NCI-H2196 (cell line): ENCODE results near the gene KCNH6.

Experiments used
- DNase-seq: peaks from one replicate; lab custom pipeline; 2025; ENCODE audit not compliant: unreplicated experiment; lab: John Stamatoyannopoulos, UW

Gene KCNH6

DNA sequence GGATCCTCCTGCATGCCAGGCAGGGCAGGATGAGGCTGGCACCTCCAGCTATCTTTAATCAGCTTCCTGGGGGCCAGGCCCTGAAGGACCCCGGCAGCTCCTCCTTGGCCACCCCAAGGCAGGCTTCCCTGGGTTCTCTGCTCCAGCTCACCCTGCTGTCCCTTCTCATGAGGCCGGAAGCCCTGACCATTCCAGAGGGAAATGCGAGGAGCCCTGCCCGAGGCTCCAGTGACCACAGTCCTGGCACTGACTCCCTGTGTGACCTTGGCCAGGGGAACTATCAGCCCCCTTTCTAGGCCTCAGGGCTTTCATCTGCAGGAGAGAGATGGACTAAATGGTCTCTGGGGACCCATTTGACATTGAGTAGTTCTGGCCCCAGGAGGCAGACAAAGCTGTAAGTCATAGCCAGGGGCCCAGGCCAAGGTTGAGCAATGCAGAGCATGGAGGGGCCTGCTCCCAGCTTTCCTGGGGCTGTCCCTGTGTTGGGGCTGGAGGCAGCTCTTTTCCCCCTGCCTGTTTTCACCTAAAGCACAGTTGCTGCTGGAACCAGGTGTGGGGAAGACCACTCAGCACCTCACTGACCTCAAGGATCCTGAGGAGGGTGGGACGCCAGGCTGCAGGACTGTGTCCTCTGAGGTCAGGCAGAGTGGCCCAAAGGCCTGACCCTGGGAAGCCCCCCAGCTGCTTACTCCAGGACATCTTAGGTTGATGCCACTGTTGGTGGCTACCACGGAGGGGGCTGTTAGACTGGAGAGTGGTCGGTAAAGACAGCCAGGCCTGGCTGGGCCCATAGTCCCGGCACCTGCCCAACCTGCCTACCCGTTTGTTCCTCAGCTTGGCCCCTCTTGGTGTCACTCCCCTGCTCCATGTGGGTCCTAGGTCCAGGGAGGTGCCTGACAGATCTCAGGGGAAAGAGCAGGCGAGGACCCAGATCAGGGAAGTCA lies 8.1 kb downstream of the KCNH6 start:
- no peak for DNase-seq

DNA sequence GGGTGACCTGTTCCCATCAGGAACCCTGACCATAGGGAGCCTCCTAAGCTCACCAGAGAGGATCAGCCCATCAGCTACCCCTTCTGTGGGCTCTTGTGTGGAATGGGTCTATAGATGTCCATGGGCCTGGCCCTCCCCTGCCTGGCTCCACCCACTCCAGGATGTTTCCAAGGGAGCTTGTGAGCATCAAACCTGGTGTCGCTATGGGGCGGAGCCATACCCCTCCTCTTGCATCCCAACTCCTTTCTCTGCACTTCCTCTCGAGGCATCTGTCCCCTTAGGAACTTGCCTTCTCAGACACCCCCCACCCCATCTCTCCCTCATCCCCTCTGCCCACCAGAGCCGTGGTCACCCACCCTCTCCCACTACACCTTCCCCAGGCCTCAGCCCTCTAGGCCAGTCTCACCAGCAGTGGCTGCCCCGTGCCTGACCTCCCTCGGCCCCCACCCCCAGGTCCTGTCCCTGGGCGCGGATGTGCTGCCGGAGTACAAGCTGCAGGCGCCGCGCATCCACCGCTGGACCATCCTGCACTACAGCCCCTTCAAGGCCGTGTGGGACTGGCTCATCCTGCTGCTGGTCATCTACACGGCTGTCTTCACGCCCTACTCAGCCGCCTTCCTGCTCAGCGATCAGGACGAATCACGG lies 10.4 kb downstream of the KCNH6 start:
- peak; percentile 26 for DNase-seq

- no peak for DNase-seq
Measured at GRCh38 chr17:63534078-63534570, 11.0 kb downstream of the KCNH6 start.

DNA sequence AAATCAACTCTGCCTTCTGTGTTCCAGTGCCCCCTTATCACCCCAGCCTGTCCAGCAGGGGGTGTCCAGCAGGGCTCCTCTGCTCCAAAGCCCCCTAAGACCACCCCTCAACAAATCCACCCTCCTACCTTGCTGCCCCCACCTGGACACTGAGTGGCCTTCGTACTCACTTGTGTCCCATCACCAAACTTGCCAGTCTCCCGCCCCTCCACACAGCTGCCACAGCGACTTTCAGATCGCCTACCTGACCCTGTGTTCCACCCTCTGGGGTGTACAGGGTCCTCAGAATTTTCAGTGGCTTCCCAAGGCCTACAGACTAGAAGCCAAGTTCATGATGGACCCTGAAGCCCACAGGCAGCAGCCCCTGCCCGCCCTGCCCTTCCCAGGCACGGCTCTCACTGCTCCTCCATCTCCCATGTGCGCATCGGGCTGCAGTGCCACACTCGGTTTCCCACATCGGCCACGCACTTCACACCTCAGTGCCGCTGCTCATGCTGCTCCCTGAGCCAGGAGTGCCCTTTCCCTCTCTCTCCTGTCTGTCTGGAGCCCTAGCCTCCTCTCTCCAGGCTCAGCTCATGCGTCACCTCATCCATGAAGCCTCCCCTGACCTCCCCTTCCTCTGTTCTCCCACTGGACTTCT lies 11.8 kb downstream of the KCNH6 start:
- no peak for DNase-seq

- no peak for DNase-seq
Measured at GRCh38 chr17:63535640-63536039, 12.5 kb downstream of the KCNH6 start.

GRCh38 chr17:63537001-63537400 lies 13.8 kb downstream of the KCNH6 start:
- DNase-seq = no peak

- DNase-seq = no peak
Measured at GRCh38 chr17:63537991-63538692, 15.0 kb downstream of the KCNH6 start.

- no peak for DNase-seq
Measured at GRCh38 chr17:63538693-63539595, 15.8 kb downstream of the KCNH6 start.

- no peak for DNase-seq
Measured at GRCh38 chr17:63540590-63540989, 17.4 kb downstream of the KCNH6 start.

GRCh38 chr17:63542218-63542545 lies 19.0 kb downstream of the KCNH6 start:
- no peak for DNase-seq

GRCh38 chr17:63542942-63543821 lies 20.0 kb downstream of the KCNH6 start:
- peak; percentile 55 for DNase-seq

GRCh38 chr17:63543822-63544420 lies 20.8 kb downstream of the KCNH6 start:
- no peak for DNase-seq

- no peak for DNase-seq
Measured at GRCh38 chr17:63544467-63545301, 21.5 kb downstream of the KCNH6 start.

GRCh38 chr17:63546308-63547082 lies 23.3 kb downstream of the KCNH6 start:
- no peak for DNase-seq

DNA sequence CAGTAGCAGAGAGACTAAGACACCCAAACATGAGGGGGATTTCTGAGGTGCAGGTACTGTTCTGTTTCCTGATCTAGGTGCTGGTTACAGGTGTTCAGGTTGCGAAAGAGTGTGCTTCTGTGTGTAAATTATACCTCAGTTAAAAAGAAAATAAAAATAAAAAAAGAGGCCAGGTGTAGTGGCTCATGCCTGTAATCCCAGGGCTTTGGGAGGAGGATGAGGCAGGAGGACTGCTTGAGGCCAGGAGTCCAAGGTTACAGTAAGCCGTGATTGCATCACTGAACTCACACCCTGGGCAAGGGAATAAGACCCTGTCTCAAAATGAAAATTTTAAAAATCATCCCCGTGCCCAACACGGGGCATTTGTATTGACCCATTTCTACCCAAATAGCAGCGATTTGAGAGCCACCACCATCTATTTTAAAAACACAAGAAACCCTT lies 23.9 kb downstream of the KCNH6 start:
- no peak for DNase-seq

GRCh38 chr17:63549289-63549945 lies 26.3 kb downstream of the KCNH6 start:
- no peak for DNase-seq
